ENCODE results near the gene CFAP61. TPM values are rescaled to one million over a fixed set of nuclear protein-coding genes. Genes with fewer than 3 reads are reported as not detected.

Gene CFAP61
- total and polyA plus RNA-seq, 11 donors = 12.1 to 102 (median 41.8) TPM

GRCh38 chr20:20019123-20019522 is 33.2 kb upstream of the CFAP61 start:
- DNase-seq = no peak
- Histone ChIP-seq H3K36me3 (peaks cover 0 to 28% (median 13%) of the 10 kb centered on the region in 9 donors), H3K4me3 (peak overlapping the region in 1 of 12 donors; percentile 20), H3K4me1 (peaks cover 0 to 68% (median 27%) of the 10 kb centered on the region in 12 donors), H3K27ac (no peak overlapping the region), H3K9me3 (no peaks in the 10 kb centered on the region), H3K27me3 (no peaks in the 10 kb centered on the region)
- intact Hi-C loops (cut with DNase I) = loop anchor here in 4 of 10 donors (5.0 kb wide), 2 partner anchors 33 to 327 kb away; partner anchors contain the start of genes CFAP61 (in 3 of the 4) and CRNKL1 (in 3 of the 4)
- 67 to 81% (median 72%) methylated on average over 2 of the region's 2 CpGs for WGBS, 4 donors
- TF ChIP-seq POLR2A (IDR thresholded peaks at IDR 0.05) = no peak
- no peak for ATAC-seq

GRCh38 chr20:20020908-20021307 is 31.4 kb upstream of the CFAP61 start:
- DNase-seq (no peak), ATAC-seq (no peak)
- Histone ChIP-seq H3K4me1 (peaks cover 0 to 60% (median 26%) of the 10 kb centered on the region in 12 donors), H3K9me3 (no peaks in the 10 kb centered on the region), H3K27ac (no peak overlapping the region), H3K36me3 (peaks cover 0 to 43% (median 20%) of the 10 kb centered on the region in 9 donors), H3K4me3 (no peak overlapping the region), H3K27me3 (no peaks in the 10 kb centered on the region)
- 77 to 81% (median 81%) methylated on average over 11 of the region's 11 CpGs for WGBS, 4 donors
- TF ChIP-seq CTCF (IDR thresholded peaks at IDR 0.05) = no peak
- no peak for TF ChIP-seq POLR2A (IDR thresholded peaks at IDR 0.05)
- intact Hi-C loops (cut with DNase I) = no loop called here

GRCh38 chr20:20021835-20022234 is 30.5 kb upstream of the CFAP61 start:
- no peak for TF ChIP-seq CTCF (IDR thresholded peaks at IDR 0.05)
- TF ChIP-seq POLR2A (IDR thresholded peaks at IDR 0.05) = no peak
- H3K36me3 ChIP-seq = peaks cover 0 to 52% (median 28%) of the 10 kb centered on the region in 9 donors

GRCh38 chr20:20022498-20022897 is 29.8 kb upstream of the CFAP61 start:
- ATAC-seq (no peak), DNase-seq (no peak)
- H3K4me3 ChIP-seq = no peak overlapping the region
- intact Hi-C loops (cut with DNase I) = no loop called here
- H3K27me3 ChIP-seq = no peaks in the 10 kb centered on the region
- H3K36me3 ChIP-seq = peaks cover 0 to 59% (median 35%) of the 10 kb centered on the region in 9 donors
- peak overlapping the region in 1 of 12 donors; percentile 64 for H3K27ac ChIP-seq
- H3K9me3 ChIP-seq = no peaks in the 10 kb centered on the region
- TF ChIP-seq POLR2A (IDR thresholded peaks at IDR 0.05) (no peak), CTCF (IDR thresholded peaks at IDR 0.05) (no peak)
- H3K4me1 ChIP-seq = peaks cover 0 to 52% (median 22%) of the 10 kb centered on the region in 12 donors

More at GRCh38 chr20:20021835-20022234, 30.5 kb upstream of the CFAP61 start:
- 54 to 86% (median 81%) methylated on average over 7 of the region's 7 CpGs for WGBS, 4 donors
- Histone ChIP-seq H3K4me3 (no peak overlapping the region), H3K9me3 (no peaks in the 10 kb centered on the region), H3K27ac (peak overlapping the region in 1 of 12 donors; percentile 64), H3K27me3 (no peaks in the 10 kb centered on the region), H3K4me1 (peaks cover 0 to 54% (median 22%) of the 10 kb centered on the region in 12 donors)
- intact Hi-C loops (cut with DNase I) = no loop called here
- DNase-seq (no peak), ATAC-seq (no peak)

DNA sequence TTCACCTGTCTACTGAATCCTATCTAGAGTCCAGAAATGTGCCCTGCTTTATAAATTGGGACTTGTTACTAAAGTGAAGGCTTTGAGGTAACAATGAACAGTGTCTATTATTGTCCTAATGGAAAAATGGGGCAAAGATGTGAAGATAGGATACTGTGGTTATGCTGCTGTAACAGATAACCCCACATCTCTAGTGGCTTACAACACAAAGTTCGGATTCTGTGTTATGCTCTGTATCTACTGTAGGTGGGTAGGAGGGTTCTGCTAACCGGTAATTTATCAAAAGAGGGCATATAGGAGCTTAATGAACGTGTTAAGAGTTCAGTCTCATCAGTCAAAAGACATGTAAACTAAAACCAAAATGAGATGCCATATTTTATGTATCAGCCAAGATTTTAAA is 28.9 kb upstream of the CFAP61 start:
- no peak for DNase-seq
- 91 to 95% (median 94%) methylated on average over 3 of the region's 3 CpGs for WGBS, 4 donors
- Histone ChIP-seq H3K27me3 (no peaks in the 10 kb centered on the region), H3K4me1 (peaks cover 0 to 43% (median 14%) of the 10 kb centered on the region in 12 donors), H3K4me3 (no peak overlapping the region), H3K9me3 (no peaks in the 10 kb centered on the region), H3K36me3 (peaks cover 0 to 68% (median 44%) of the 10 kb centered on the region in 9 donors), H3K27ac (no peak overlapping the region)
- no peak for ATAC-seq
- no peak for TF ChIP-seq POLR2A (IDR thresholded peaks at IDR 0.05)
- no peak for TF ChIP-seq CTCF (IDR thresholded peaks at IDR 0.05)
- intact Hi-C loops (cut with DNase I) = no loop called here

All from heart left ventricle (tissue), 16 donors.